ENCODE measurements around the gene PMFBP1.

The PMFBP1 gene

GRCh38 chr16:72172105-72173034 lies at the start of gene PMFBP1:
Gene PMFBP1 (minus strand): TSS chr16:72172155. CDS start chr16:72171208, 947 bp downstream.
- TF ChIP-seq GATA2 (IDR thresholded peaks at IDR 0.05; ENCODE audit: low read depth, low read length) (no peak), GATA3 (IDR thresholded peaks at IDR 0.05; ENCODE audit: low read depth, low read length) (no peak)

GRCh38 chr16:72221630-72222024 lies 49.7 kb upstream of the PMFBP1 start:
- TF ChIP-seq GATA3 (IDR thresholded peaks at IDR 0.05; ENCODE audit: low read depth, low read length) (no peak), GATA2 (IDR thresholded peaks at IDR 0.05; ENCODE audit: low read depth, low read length) (no peak)

DNA sequence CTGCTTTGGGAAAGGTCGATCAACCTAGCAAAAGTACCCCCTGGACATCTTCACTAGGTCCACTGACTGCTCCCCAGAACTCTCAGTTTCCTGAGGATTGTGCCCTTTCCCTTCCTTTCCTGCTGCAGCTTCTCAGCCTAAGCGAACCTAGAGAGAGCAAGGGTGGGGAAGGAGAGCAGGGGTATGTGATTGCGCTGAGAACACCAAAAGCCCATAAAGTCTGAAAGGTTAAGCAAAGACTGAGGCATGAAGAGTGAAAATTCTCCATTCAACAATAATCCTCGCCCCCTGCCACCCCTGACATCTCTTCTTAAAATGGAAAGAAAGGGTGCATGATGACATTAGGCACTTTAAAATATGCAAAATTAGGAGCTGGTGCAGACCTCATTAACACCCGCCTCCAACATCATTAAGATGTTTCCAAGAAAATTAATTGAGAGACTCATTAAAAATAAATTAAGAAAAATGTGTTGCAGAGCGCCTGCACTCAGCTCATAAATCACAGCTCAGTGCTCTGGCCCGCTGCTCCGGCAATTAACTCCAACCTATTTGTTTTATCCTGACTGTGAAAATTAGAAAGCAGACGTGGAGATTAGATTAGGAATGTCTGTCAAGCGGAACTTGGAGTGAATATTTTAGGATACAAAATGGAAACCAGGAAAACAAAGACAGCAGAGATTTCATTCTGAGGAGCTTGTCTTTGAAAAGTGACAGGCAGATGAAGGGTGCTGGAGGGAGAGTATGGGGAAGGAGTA lies 49.1 kb upstream of the PMFBP1 start:
- TF ChIP-seq GATA2 (IDR thresholded peaks at IDR 0.05; ENCODE audit: low read depth, low read length) (no peak), GATA3 (IDR thresholded peaks at IDR 0.05; ENCODE audit: low read depth, low read length) (no peak)

- TF ChIP-seq GATA3 (IDR thresholded peaks at IDR 0.05; ENCODE audit: low read depth, low read length) (no peak), GATA2 (IDR thresholded peaks at IDR 0.05; ENCODE audit: low read depth, low read length) (no peak)
These were observed 47.3 kb upstream of the PMFBP1 start for GRCh38 chr16:72219282-72219681.

GRCh38 chr16:72216767-72217166 lies 44.8 kb upstream of the PMFBP1 start:
- TF ChIP-seq GATA3 (IDR thresholded peaks at IDR 0.05; ENCODE audit: low read depth, low read length) (no peak), GATA2 (IDR thresholded peaks at IDR 0.05; ENCODE audit: low read depth, low read length) (no peak)

GRCh38 chr16:72214821-72215220 lies 42.9 kb upstream of the PMFBP1 start:
- TF ChIP-seq GATA3 (IDR thresholded peaks at IDR 0.05; ENCODE audit: low read depth, low read length) (no peak), GATA2 (IDR thresholded peaks at IDR 0.05; ENCODE audit: low read depth, low read length) (no peak)

DNA sequence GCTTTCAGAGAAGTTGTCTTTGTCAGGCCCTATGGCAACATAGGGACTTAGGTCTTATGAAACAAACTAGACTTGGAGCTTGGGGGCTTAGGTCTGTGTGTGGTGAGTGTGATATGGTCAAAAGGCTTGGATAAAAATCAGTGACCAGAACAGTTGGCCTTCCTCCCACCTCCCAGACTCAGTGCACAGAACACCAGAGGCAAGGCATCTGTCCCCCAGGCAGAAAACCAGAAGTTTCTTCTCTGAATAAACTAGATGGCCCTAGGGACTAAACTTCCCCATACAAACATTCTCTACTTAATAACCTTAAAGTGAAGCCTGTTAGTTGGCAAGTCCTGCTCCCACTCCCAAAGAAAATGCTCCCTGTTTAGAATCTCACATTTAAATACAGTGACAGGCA lies 39.2 kb upstream of the PMFBP1 start:
- TF ChIP-seq GATA3 (IDR thresholded peaks at IDR 0.05; ENCODE audit: low read depth, low read length) (peak; percentile 33; the same call in 1 of the 2 replicates), GATA2 (IDR thresholded peaks at IDR 0.05; ENCODE audit: low read depth, low read length) (0 out of 2 replicates have a peak, but pooled peaks have one; percentile 13)

DNA sequence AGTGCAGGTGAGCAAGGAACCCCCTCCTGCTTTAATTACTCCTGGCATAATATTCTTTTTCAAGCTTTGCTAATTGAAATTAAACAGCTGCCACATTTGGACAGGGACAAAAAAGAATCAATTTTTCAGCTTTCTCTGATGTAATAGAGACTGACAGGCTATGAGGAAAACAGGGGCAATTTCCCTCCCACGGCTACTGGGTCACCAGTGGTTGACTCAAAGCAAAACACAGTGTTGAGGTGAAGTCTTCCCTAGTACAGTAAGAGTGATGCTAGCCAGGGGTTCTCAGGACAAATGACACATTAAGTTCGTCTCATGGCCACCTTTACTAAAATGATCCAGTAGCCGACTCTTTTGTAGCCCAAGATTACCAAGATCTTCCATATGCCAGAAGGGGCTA lies 38.6 kb upstream of the PMFBP1 start:
- TF ChIP-seq GATA3 (IDR thresholded peaks at IDR 0.05; ENCODE audit: low read depth, low read length) (no peak), GATA2 (IDR thresholded peaks at IDR 0.05; ENCODE audit: low read depth, low read length) (no peak)

GRCh38 chr16:72210072-72210471 lies 38.1 kb upstream of the PMFBP1 start:
- TF ChIP-seq GATA2 (IDR thresholded peaks at IDR 0.05; ENCODE audit: low read depth, low read length) (no peak), GATA3 (IDR thresholded peaks at IDR 0.05; ENCODE audit: low read depth, low read length) (no peak)

GRCh38 chr16:72206299-72206698 lies 34.3 kb upstream of the PMFBP1 start:
- no peak for TF ChIP-seq GATA3 (IDR thresholded peaks at IDR 0.05; ENCODE audit: low read depth, low read length)
- TF ChIP-seq GATA2 (IDR thresholded peaks at IDR 0.05; ENCODE audit: low read depth, low read length) = no peak

GRCh38 chr16:72203401-72203800 lies 31.4 kb upstream of the PMFBP1 start:
- TF ChIP-seq GATA3 (IDR thresholded peaks at IDR 0.05; ENCODE audit: low read depth, low read length) (no peak), GATA2 (IDR thresholded peaks at IDR 0.05; ENCODE audit: low read depth, low read length) (no peak)

- TF ChIP-seq GATA2 (IDR thresholded peaks at IDR 0.05; ENCODE audit: low read depth, low read length) (no peak), GATA3 (IDR thresholded peaks at IDR 0.05; ENCODE audit: low read depth, low read length) (no peak)
These were observed 30.1 kb upstream of the PMFBP1 start for GRCh38 chr16:72202014-72202413.

DNA sequence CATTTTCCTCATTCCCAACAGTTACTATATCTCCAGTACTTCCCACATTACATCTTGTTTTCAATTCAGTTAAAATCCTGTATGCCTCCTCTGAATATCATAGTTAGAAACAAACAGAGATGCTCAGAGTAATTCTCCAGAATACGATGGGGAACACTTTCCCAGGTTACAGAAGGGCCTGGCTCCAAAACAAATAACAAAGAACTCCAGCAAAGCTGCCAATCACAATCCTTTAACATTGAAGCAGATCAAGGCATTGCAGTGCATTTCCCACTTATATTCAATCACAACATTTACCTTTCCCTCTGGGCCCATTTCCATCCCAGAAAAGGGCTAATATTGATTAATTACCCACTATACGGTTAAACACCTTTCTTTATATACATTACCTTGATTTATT lies 29.4 kb upstream of the PMFBP1 start:
- no peak for TF ChIP-seq GATA3 (IDR thresholded peaks at IDR 0.05; ENCODE audit: low read depth, low read length)
- no peak for TF ChIP-seq GATA2 (IDR thresholded peaks at IDR 0.05; ENCODE audit: low read depth, low read length)

GRCh38 chr16:72199761-72200337 lies 27.9 kb upstream of the PMFBP1 start:
- no peak for TF ChIP-seq GATA2 (IDR thresholded peaks at IDR 0.05; ENCODE audit: low read depth, low read length)
- TF ChIP-seq GATA3 (IDR thresholded peaks at IDR 0.05; ENCODE audit: low read depth, low read length) = no peak
